Heart left ventricle (tissue), 16 donors: Measurements from ENCODE around the gene WARS2. TPM values are rescaled to one million over a fixed set of nuclear protein-coding genes. Genes with fewer than 3 reads are reported as not detected.

ENCODE experiments used
- ATAC-seq, 4 donors: fragments of 200-7000 bp; cut with Tn5 transposase; one replicate each; pipeline ENCODE4 v1.9.1; 2020 to 2022; ENCODE audit warnings: moderate library complexity in 4 of 4, mild to moderate bottlenecking in 3 of 4, moderate number of reproducible peaks in 1 of 4
- DNase-seq, 5 donors: peaks; one replicate each; pipeline ENCODE4 v3.0.0-alpha.2; 2020
- H3K27ac ChIP-seq, 12 donors: fragments of 200-600 bp; sonication (generic) in 4 of 12; one replicate each; pipeline versions ENCODE4 v1.5.0 to v1.8.0; 2016 to 2022; ENCODE audit warnings: mild to moderate bottlenecking in 2 of 12
- H3K27me3 ChIP-seq, 9 donors: fragments of 200-600 bp; sonication (generic) in 2 of 9; one replicate each; pipeline versions ENCODE4 v1.5.1 to v1.8.0; 2016 to 2022; ENCODE audit warnings: mild to moderate bottlenecking in 3 of 9
- H3K36me3 ChIP-seq, 9 donors: fragments of 200-600 bp; sonication (generic) in 2 of 9; one replicate each; pipeline versions ENCODE4 v1.5.0 to v1.8.0; 2018 to 2022; ENCODE audit warnings: mild to moderate bottlenecking in 2 of 9
- H3K4me1 ChIP-seq, 12 donors: fragments of 200-600 bp; sonication (generic) in 4 of 12; one replicate each; pipeline versions ENCODE4 v1.5.0 to v1.8.0; 2016 to 2022; ENCODE audit warnings: mild to moderate bottlenecking in 3 of 12
- H3K4me3 ChIP-seq, 12 donors: fragments of 200-600 bp; sonication (generic) in 4 of 12; one replicate each; pipeline versions ENCODE4 v1.5.0 to v1.8.0; 2017 to 2022; ENCODE audit warnings: mild to moderate bottlenecking in 9 of 12, moderate library complexity in 4 of 12
- H3K9me3 ChIP-seq, 12 donors: fragments of 200-600 bp; sonication (generic) in 4 of 12; one replicate each; pipeline versions ENCODE4 v1.5.0 to v1.8.0; 2016 to 2022; ENCODE audit warnings: mild to moderate bottlenecking in 1 of 12
- CTCF ChIP-seq, 12 donors: fragments of 200-600 bp; sonication (generic) in 4 of 12; IDR thresholded peaks; one replicate each; pipeline versions ENCODE4 v1.5.0 to v1.8.0; 2018 to 2022; ENCODE audit warnings: antibody characterized with exemption in 12 of 12, mild to moderate bottlenecking in 5 of 12
- POLR2A ChIP-seq, 2 donors: fragments of 450-650 bp; IDR thresholded peaks; one replicate each; pipeline ENCODE4 v1.6.1; 2017; ENCODE audit warnings: antibody characterized with exemption in 2 of 2, mild to moderate bottlenecking in 2 of 2, moderate library complexity in 2 of 2
- WGBS, 4 donors: extraction: QIAGEN DNeasy Blood & Tissue Kit in 2 of 4; methylation state at CpG; one replicate each; pipeline versions ENCODE4 v1.1.5 to v1.1.7; 2013 to 2018; 5-methylcytosine and 5-hydroxymethylcytosine counted together
- intact Hi-C, 10 donors: fragments of 100-400 bp; cut with DNase I; formaldehyde crosslinking; loops; one replicate each; pipeline versions ENCODE4 v1.11.1 to v1.14.2; 2022
- polyA plus RNA-seq, 2 donors: library from polyadenylated mRNA; stranded (reverse); fragments of 200-250 nt; gene quantifications; one replicate each; pipeline ENCODE4 v1.2.3, GENCODE V29; 2013
- total RNA-seq, 9 donors: library from RNA; depleted of rRNA in 2 of 9; stranded (reverse); fragments of >200 nt in 2 of 9; fragmentation: NEBNext Ultra II Directional in 3 of 9; extraction: Animal tissue kit (Norgen Biotek cat#: 25700) in 3 of 9; gene quantifications; one replicate each; pipeline versions ENCODE4 v1.1.0 to v1.2.4, GENCODE V29; 2016 to 2023
- donor health status: ischemic (EF 13 %, LVEDD 7.1; RV severe dilation, severe dysfunction).
- donor health status: healthy with polysubstance abuse.
- donor health status: DM: no; HTN: yes; CAD: no.
- donor health status: DM: no; HTN: no; CAD: no.
- donor health status: ischemic (EF 25% LVEDD 6.9; RV normal size, moderate dysfunction).
- donor health status: ischemic (EF 25% LVEDD 5.7; RV mildly dilated, moderate dysfunction).
- donor health status: healthy.
- donor health status: DM: yes; HTN: yes; CAD: no.
- donor health status: ischemic (EF 35%, LVEDD 5.7; RV mildly dilated, moderate dysfunction).
- donor health status: nonischemic (EF 11% LVEDD 7.7; RV severe dilation, severe dysfunction).
- donor health status: DM: yes; HTN: yes; CAD: no.
- donor health status: PGD.
- donor health status: ischemic (EF 29% LVEDD 5.4; RV normal size, mild dysfunction).
- donor health status: nonischemic (EF 23%, LVEDD 6.1; RV moderate dilation, normal function).

The WARS2 gene
- total and polyA plus RNA-seq, 11 donors = 3.9 to 15.5 (median 11.9) TPM

DNA sequence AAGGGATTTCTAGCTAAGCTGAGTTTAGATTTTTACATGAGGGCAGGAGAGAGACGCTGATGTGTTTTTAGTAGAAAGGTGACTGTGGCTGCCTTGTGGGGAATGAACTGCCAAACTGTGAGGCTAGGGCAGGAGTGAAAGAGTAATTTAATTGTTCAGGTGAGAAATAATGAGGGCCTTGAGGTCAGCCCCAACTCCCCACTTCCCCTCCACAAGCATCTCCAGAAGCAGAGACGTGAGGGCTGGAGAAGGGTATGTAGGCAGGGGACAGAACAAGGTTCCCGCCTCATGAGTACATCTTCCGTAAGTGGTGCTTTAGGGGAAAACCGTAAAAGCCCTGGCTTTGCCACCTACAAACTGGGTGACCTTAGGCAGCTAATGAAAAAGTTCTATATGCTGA, 70.8 kb downstream of the WARS2 start:
- intact Hi-C loops = no loop called here
- no peak for ATAC-seq

GRCh38 chr1:119068427-119068826, 72.0 kb downstream of the WARS2 start:
- WGBS, 4 donors = 73 to 88% (median 81%) methylated on average over 4 of the region's 4 CpGs
- Histone ChIP-seq H3K36me3 (no peaks in the 10 kb centered on the region), H3K4me1 (peaks cover 0 to 2% (median 0%) of the 10 kb centered on the region in 12 donors), H3K9me3 (no peaks in the 10 kb centered on the region), H3K4me3 (no peak overlapping the region), H3K27ac (no peak overlapping the region), H3K27me3 (no peaks in the 10 kb centered on the region)
- intact Hi-C loops = no loop called here
- no peak for TF ChIP-seq CTCF (IDR thresholded peaks at IDR 0.05)
- TF ChIP-seq POLR2A (IDR thresholded peaks at IDR 0.05) = no peak
- ATAC-seq (no peak), DNase-seq (no peak)

More for the DNA sequence above, 70.8 kb downstream of the WARS2 start:
- DNase-seq = no peak
- no peak for TF ChIP-seq POLR2A (IDR thresholded peaks at IDR 0.05)
- TF ChIP-seq CTCF (IDR thresholded peaks at IDR 0.05) = no peak
- no peaks in the 10 kb centered on the region for H3K36me3 ChIP-seq
- H3K27me3 ChIP-seq = no peaks in the 10 kb centered on the region
- H3K4me3 ChIP-seq = no peak overlapping the region
- no peaks in the 10 kb centered on the region for H3K9me3 ChIP-seq
- 83 to 95% (median 87%) methylated on average over 5 of the region's 5 CpGs for WGBS, 4 donors
- no peak overlapping the region for H3K27ac ChIP-seq
- peaks cover 0 to 2% (median 0%) of the 10 kb centered on the region in 12 donors for H3K4me1 ChIP-seq

DNA sequence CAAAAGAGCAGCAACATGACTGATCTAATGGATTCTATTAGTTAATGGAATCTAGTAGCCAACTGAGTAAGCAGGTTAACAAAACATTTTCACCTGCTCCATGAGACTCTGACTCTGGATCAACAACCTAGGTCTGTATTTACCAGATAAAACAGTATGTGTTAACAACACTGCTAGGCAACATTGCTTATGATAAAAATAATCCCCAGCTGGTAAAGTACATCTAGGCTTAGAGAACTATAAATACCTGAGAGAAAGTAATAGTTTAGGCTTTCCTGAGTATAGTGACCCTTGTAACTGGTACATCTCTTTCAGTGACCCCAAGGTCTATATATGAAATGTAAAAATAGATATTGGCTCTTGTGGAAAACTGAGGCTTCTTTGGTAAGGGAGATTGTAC, 78.8 kb downstream of the WARS2 start:
- intact Hi-C loops = no loop called here
- peaks cover 0 to 7% (median 0%) of the 10 kb centered on the region in 12 donors for H3K4me1 ChIP-seq
- no peak for DNase-seq
- peak in 3 of 4 donors; percentile 36 to 73 (median 64) for ATAC-seq
- H3K9me3 ChIP-seq = no peaks in the 10 kb centered on the region
- no peak overlapping the region for H3K27ac ChIP-seq
- no peaks in the 10 kb centered on the region for H3K27me3 ChIP-seq
- no peak for TF ChIP-seq CTCF (IDR thresholded peaks at IDR 0.05)
- TF ChIP-seq POLR2A (IDR thresholded peaks at IDR 0.05) = no peak
- H3K4me3 ChIP-seq = no peak overlapping the region
- peaks cover 0 to 10% (median 0%) of the 10 kb centered on the region in 9 donors for H3K36me3 ChIP-seq

DNA sequence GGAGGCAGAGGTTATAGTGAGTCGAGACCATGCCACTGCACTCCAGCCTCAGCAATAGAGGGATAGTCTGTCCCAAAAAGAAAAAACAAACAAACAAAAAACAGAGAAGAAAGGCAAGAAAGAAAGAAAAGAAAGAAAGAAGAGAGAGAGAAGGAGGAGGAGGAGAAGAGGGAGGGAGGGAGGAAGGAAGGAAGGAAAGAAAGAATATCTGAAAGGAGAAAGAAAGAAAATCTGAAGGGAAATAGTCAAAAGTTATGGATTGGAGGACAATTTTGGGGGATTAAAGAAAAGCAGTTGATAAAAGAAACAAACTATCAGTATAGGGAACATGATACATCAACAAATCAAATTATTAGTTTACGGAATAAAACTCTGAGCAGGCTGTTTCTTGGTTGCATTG, 84.9 kb downstream of the WARS2 start:
- ATAC-seq (no peak), DNase-seq (no peak)
- Histone ChIP-seq H3K27ac (no peak overlapping the region), H3K27me3 (no peaks in the 10 kb centered on the region), H3K4me3 (no peak overlapping the region), H3K4me1 (no peaks in the 10 kb centered on the region), H3K9me3 (no peaks in the 10 kb centered on the region), H3K36me3 (peaks cover 0 to 10% (median 0%) of the 10 kb centered on the region in 9 donors)
- TF ChIP-seq CTCF (IDR thresholded peaks at IDR 0.05) (no peak), POLR2A (IDR thresholded peaks at IDR 0.05) (no peak)
- intact Hi-C loops = no loop called here
- 94 to 97% (median 96%) methylated on average over 2 of the region's 2 CpGs for WGBS, 4 donors
